IPS-18c (cell line): Measurements from ENCODE around the gene CACNA2D3.

Source experiments
- H3K4me3 ChIP-seq: 2 replicates; pipeline ENCODE4 v1.7.0; 2013; ENCODE audit warnings: low read depth, mild to moderate bottlenecking, low read length, moderate library complexity; ENCODE audit not compliant: insufficient read depth
- H3K9me3 ChIP-seq: one replicate; pipeline ENCODE4 v1.6.1; 2013; ENCODE audit warnings: mild to moderate bottlenecking, low read length, moderate library complexity; ENCODE audit not compliant: control insufficient read depth, insufficient read depth

The CACNA2D3 gene

GRCh38 chr3:54481606-54482365, 359.4 kb downstream of the CACNA2D3 start:
- no peaks in the 10 kb centered on the region for H3K9me3 ChIP-seq
- H3K4me3 ChIP-seq: no peak overlapping the region

GRCh38 chr3:54484334-54484733, 362.0 kb downstream of the CACNA2D3 start:
- H3K9me3 ChIP-seq: no peaks in the 10 kb centered on the region
- no peak overlapping the region for H3K4me3 ChIP-seq

- Histone ChIP-seq H3K4me3 (no peak overlapping the region), H3K9me3 (no peaks in the 10 kb centered on the region)
Measured at GRCh38 chr3:54486317-54486716, 364.0 kb downstream of the CACNA2D3 start.

- Histone ChIP-seq H3K4me3 (no peak overlapping the region), H3K9me3 (no peaks in the 10 kb centered on the region)
Measured at GRCh38 chr3:54488297-54488696, 365.9 kb downstream of the CACNA2D3 start.

- Histone ChIP-seq H3K9me3 (no peaks in the 10 kb centered on the region), H3K4me3 (no peak overlapping the region)
Measured at GRCh38 chr3:54494209-54494608, 371.9 kb downstream of the CACNA2D3 start.

- no peak overlapping the region for H3K4me3 ChIP-seq
- H3K9me3 ChIP-seq: peaks cover 3% of the 10 kb centered on the region
Measured at GRCh38 chr3:54506603-54507002, 384.3 kb downstream of the CACNA2D3 start.

GRCh38 chr3:54507876-54508460, 385.6 kb downstream of the CACNA2D3 start:
- Histone ChIP-seq H3K4me3 (no peak overlapping the region), H3K9me3 (peaks cover 3% of the 10 kb centered on the region)

GRCh38 chr3:54510506-54510905, 388.2 kb downstream of the CACNA2D3 start:
- H3K4me3 ChIP-seq: no peak overlapping the region

GRCh38 chr3:54511766-54512365, 389.5 kb downstream of the CACNA2D3 start:
- peaks cover 3% of the 10 kb centered on the region for H3K9me3 ChIP-seq

More at GRCh38 chr3:54510506-54510905, 388.2 kb downstream of the CACNA2D3 start:
- peaks cover 3% of the 10 kb centered on the region for H3K9me3 ChIP-seq

GRCh38 chr3:54514006-54514405, 391.7 kb downstream of the CACNA2D3 start:
- H3K4me3 ChIP-seq: no peak overlapping the region
- H3K9me3 ChIP-seq: peaks cover 3% of the 10 kb centered on the region

More at GRCh38 chr3:54511766-54512365, 389.5 kb downstream of the CACNA2D3 start:
- H3K4me3 ChIP-seq: no peak overlapping the region

GRCh38 chr3:54514416-54514815, 392.1 kb downstream of the CACNA2D3 start:
- peaks cover 3% of the 10 kb centered on the region for H3K9me3 ChIP-seq
- H3K4me3 ChIP-seq: no peak overlapping the region

GRCh38 chr3:54515441-54516213, 393.3 kb downstream of the CACNA2D3 start:
- no peaks in the 10 kb centered on the region for H3K9me3 ChIP-seq
- no peak overlapping the region for H3K4me3 ChIP-seq

- H3K9me3 ChIP-seq: no peaks in the 10 kb centered on the region
Measured at GRCh38 chr3:54517424-54517823, 395.1 kb downstream of the CACNA2D3 start.

GRCh38 chr3:54518011-54518675, 395.8 kb downstream of the CACNA2D3 start:
- Histone ChIP-seq H3K4me3 (no peak overlapping the region), H3K9me3 (no peaks in the 10 kb centered on the region)

More at GRCh38 chr3:54517424-54517823, 395.1 kb downstream of the CACNA2D3 start:
- no peak overlapping the region for H3K4me3 ChIP-seq

- Histone ChIP-seq H3K4me3 (no peak overlapping the region), H3K9me3 (no peaks in the 10 kb centered on the region)
Measured at GRCh38 chr3:54519493-54519892, 397.1 kb downstream of the CACNA2D3 start.

GRCh38 chr3:54520060-54520459, 397.7 kb downstream of the CACNA2D3 start:
- H3K4me3 ChIP-seq: no peak overlapping the region

GRCh38 chr3:54527521-54527920, 405.2 kb downstream of the CACNA2D3 start:
- H3K9me3 ChIP-seq: no peaks in the 10 kb centered on the region
- no peak overlapping the region for H3K4me3 ChIP-seq

More at GRCh38 chr3:54520060-54520459, 397.7 kb downstream of the CACNA2D3 start:
- no peaks in the 10 kb centered on the region for H3K9me3 ChIP-seq
